Renal pelvis (tissue), 4 donors: ENCODE data around the gene BCO2. TPM values are rescaled to one million over a fixed set of nuclear protein-coding genes. Genes with fewer than 3 reads are reported as not detected.

Experiments
- DNase-seq: peaks from one replicate; pipeline ENCODE4 v3.0.0-alpha.2; 2013
- polyA plus RNA-seq, 3 donors: library from polyadenylated mRNA; unstranded; fragments of 120-200 nt; gene quantifications; one replicate each; pipeline ENCODE4 v1.2.1, GENCODE V29; 2013; ENCODE audit not compliant: insufficient read length in 3 of 3

Gene BCO2
- polyA plus RNA-seq, 3 donors, result 3.5 to 7.0 (median 5.4) TPM

GRCh38 chr11:112215621-112216020, 40.3 kb downstream of the BCO2 start:
- DNase-seq, result no peak

DNA sequence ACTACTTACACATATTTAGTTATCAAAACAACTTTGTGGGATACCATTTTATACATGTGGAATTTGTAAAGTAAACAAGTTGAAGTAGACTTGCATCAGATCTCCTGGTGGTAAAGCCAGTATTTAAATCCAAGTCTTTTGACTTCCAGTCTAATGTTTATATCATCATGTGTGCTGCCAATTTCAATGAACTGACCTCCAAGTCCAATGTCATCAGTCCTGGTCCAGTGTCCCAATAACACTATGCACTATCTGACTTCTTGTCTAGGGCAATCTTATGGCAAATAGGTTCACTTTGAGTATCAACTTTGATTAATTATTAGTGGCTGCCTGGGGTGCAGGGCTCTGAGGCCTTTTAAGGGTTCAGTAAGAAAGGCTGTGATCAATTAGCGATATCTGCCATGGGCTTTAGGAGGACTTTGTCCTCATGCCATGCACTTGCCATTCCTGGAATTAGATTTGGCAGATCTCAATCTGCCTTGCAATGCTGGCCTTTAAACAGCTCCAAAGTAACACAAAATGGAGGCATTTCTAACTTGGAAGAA, 41.3 kb downstream of the BCO2 start:
- no peak for DNase-seq

- peak; percentile 74 for DNase-seq
These were observed 44.3 kb downstream of the BCO2 start for GRCh38 chr11:112219476-112220232.

DNA sequence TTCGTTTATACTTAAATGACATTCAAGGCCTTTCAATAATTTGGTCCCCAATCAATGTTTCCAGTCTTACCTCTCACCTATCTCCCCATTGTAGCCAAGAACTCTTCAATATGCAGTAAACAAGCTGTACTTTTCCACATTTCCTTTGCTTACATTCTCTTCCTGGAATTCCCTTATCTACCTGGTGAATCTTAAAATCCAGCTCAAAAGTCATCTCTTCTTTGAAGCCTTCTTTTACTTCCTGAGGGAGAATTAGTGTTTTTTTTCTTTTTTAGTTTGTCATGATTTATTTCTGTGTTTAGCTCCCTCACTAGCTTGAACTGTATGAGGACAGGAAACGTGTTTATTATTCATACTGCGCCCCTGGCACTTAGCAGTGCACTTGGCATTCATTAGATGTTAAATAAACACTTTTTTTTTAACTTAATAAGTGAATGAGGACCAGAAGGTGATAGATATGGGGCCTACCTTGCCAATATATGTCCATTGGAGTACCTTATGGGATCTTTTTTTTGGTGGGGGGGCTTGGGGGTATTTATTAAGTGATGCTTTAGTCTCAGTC, 46.0 kb downstream of the BCO2 start:
- DNase-seq, result no peak

GRCh38 chr11:112222303-112222702, 47.0 kb downstream of the BCO2 start:
- DNase-seq, result no peak

DNA sequence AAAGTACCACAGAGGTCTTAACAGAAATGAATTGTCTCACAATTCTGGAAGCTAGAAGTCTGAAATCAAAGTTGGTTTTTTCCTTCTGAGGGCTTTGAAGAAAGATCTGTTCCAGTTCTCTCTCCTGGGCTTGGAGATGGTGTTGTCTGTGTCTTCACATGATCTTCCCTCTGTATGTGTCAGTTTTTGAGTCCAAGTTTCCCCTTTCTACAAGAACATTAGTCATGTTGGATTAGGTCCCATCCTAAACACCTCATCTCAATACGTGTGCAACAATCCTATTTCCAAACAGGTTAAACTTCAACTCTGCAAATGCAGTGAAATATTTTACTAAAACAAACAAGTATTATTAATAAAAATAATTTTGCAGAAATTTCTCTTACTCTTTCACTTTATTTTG, 47.8 kb downstream of the BCO2 start:
- DNase-seq, result no peak

GRCh38 chr11:112223754-112224532, 48.6 kb downstream of the BCO2 start:
- DNase-seq, result no peak

- DNase-seq, result no peak
These were observed 50.4 kb downstream of the BCO2 start for GRCh38 chr11:112225753-112226061.

- peak; percentile 86 for DNase-seq
These were observed 50.9 kb downstream of the BCO2 start, which contains the start of gene PTS for GRCh38 chr11:112226062-112226830. Gene PTS, plus strand, starts transcription at chr11:112226428. Its CDS starts 16 bp downstream, at chr11:112226444.

- DNase-seq, result peak; percentile 16
These were observed 51.6 kb downstream of the BCO2 start for GRCh38 chr11:112226831-112227401.

GRCh38 chr11:112227471-112227870, 52.2 kb downstream of the BCO2 start:
- DNase-seq, result no peak

DNA sequence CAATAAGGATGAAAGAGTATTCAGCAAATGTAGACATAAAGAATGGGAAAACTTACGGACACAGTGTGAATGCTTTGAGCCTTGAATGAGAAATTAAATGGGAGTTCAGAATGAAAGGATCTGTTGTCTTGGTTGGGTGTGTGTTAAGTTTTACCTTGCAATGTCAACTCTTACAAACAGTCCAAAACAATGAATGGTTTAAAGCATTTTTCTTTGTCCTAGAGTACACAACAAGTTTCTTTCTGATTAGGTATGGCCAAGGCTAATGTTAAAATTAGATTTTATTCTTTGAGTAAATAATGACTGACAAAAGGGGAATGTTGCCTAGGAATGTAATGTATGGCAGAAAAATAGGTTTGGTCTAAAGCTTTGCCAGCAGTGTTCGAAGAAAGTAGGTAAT, 53.4 kb downstream of the BCO2 start:
- DNase-seq, result no peak

GRCh38 chr11:112229159-112229558, 53.8 kb downstream of the BCO2 start:
- DNase-seq, result no peak

GRCh38 chr11:112229746-112230433, 54.6 kb downstream of the BCO2 start:
- DNase-seq, result no peak

GRCh38 chr11:112231952-112232351, 56.6 kb downstream of the BCO2 start:
- DNase-seq, result no peak

- DNase-seq, result no peak
These were observed 60.6 kb downstream of the BCO2 start for GRCh38 chr11:112235750-112236390.

GRCh38 chr11:112237451-112237850, 62.1 kb downstream of the BCO2 start:
- no peak for DNase-seq

- peak; percentile 12 for DNase-seq
These were observed 62.7 kb downstream of the BCO2 start for GRCh38 chr11:112238041-112238440.

- DNase-seq, result no peak
These were observed 66.2 kb downstream of the BCO2 start for GRCh38 chr11:112241486-112241885.

DNA sequence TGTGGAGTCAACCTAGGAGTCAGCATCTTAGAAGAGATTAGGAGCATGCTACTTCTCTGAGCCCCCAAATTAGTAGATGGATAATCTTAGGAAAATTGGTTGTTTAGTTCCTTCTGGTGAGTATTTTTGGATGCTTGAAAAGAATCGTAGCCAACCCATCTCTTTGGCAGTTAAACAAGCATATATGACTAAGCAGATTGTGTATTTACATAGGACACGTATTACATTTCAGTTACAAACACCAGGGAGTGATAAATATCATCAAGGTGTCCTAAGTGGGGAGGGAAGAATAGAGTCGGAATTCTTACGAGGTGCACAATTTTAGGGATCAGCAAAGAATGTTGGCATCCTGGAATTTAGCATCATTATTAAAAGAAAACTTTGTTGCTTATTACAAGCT, 71.9 kb downstream of the BCO2 start:
- no peak for DNase-seq
